WTC11 (cell line): ENCODE results near the gene ITPK1. TPM values are rescaled to one million over a fixed set of nuclear protein-coding genes. Genes with fewer than 3 reads are reported as not detected.

Experiments
- ATAC-seq: fragments of 200-7000 bp; cut with Tn5 transposase; 2 replicates; pipeline ENCODE4 v1.10.0; 2021; ENCODE audit warnings: mild to moderate bottlenecking, moderate library complexity
- CTCF ChIA-PET: fragments of 300-600 bp; sonication (Branson Sonifier 250); formaldehyde crosslinking; loops from one replicate; lab custom pipeline; 2021; ENCODE audit warnings: antibody characterized with exemption; lab: Charles Lee
- POLR2A ChIA-PET: fragments of 350-600 bp; sonication (Branson Sonifier 250); formaldehyde crosslinking; loops from one replicate; lab custom pipeline; 2021; ENCODE audit warnings: antibody characterized with exemption; lab: Charles Lee
- DNase-seq: peaks from one replicate; pipeline ENCODE4 v3.0.0; 2021; ENCODE audit warnings: low spot score
- H3K27ac Mint-ChIP-seq: 2 replicates; pipeline ENCODE4 v1.8.0; 2021; ENCODE audit warnings: mixed read lengths
- H3K27me3 Mint-ChIP-seq: 2 replicates; pipeline ENCODE4 v1.8.0; 2021; ENCODE audit warnings: low read depth, mild to moderate bottlenecking, moderate library complexity, mixed read lengths
- H3K36me3 Mint-ChIP-seq: 2 replicates; pipeline ENCODE4 v1.8.0; 2021; ENCODE audit warnings: mixed read lengths
- H3K4me1 Mint-ChIP-seq: 2 replicates; pipeline ENCODE4 v1.8.0; 2022; ENCODE audit warnings: mixed read lengths
- H3K4me3 Mint-ChIP-seq: 2 replicates; pipeline ENCODE4 v1.8.0; 2021; ENCODE audit warnings: mild to moderate bottlenecking, moderate library complexity, mixed read lengths
- H3K9me3 Mint-ChIP-seq: 2 replicates; pipeline ENCODE4 v1.8.0; 2021; ENCODE audit warnings: mixed read lengths
- ATF3 ChIP-seq: sonication (generic); formaldehyde crosslinking; conservative IDR thresholded peaks from 2 replicates; pipeline ENCODE4 v1.8.1; 2022; ENCODE audit warnings: mild to moderate bottlenecking, missing genetic modification reagents
- CREB1 ChIP-seq: sonication (generic); formaldehyde crosslinking; IDR thresholded peaks from 2 replicates; pipeline ENCODE4 v1.8.0; 2023; ENCODE audit warnings: mild to moderate bottlenecking, missing genetic modification reagents
- ESRRA ChIP-seq: sonication (generic); formaldehyde crosslinking; IDR thresholded peaks from 2 replicates; pipeline ENCODE4 v1.8.1; 2022; ENCODE audit warnings: mild to moderate bottlenecking, missing genetic modification reagents, borderline replicate concordance
- ETV6 ChIP-seq: sonication (generic); formaldehyde crosslinking; IDR thresholded peaks from 2 replicates; pipeline ENCODE4 v1.8.1; 2022; ENCODE audit warnings: mild to moderate bottlenecking, missing genetic modification reagents
- FOXK1 ChIP-seq: sonication (generic); formaldehyde crosslinking; IDR thresholded peaks from 2 replicates; pipeline ENCODE4 v1.8.0; 2022; ENCODE audit warnings: mild to moderate bottlenecking, moderate library complexity, missing genetic modification reagents
- FOXP1 ChIP-seq: sonication (generic); formaldehyde crosslinking; IDR thresholded peaks from 2 replicates; pipeline ENCODE4 v1.8.0; 2022; ENCODE audit warnings: missing genetic modification reagents, mild to moderate bottlenecking, moderate library complexity, borderline replicate concordance
- GABPB1 ChIP-seq: sonication (generic); formaldehyde crosslinking; IDR thresholded peaks from 2 replicates; pipeline ENCODE4 v1.8.1; 2023; ENCODE audit warnings: mild to moderate bottlenecking, missing genetic modification reagents
- HMGXB4 ChIP-seq: sonication (generic); formaldehyde crosslinking; IDR thresholded peaks from 2 replicates; pipeline ENCODE4 v1.8.1; 2023; ENCODE audit warnings: mild to moderate bottlenecking, moderate library complexity, missing genetic modification reagents
- JUN ChIP-seq: sonication (generic); formaldehyde crosslinking; IDR thresholded peaks from 2 replicates; pipeline ENCODE4 v1.8.0; 2023; ENCODE audit warnings: mild to moderate bottlenecking, missing genetic modification reagents
- KAT7 ChIP-seq: sonication (generic); formaldehyde crosslinking; IDR thresholded peaks from 2 replicates; pipeline ENCODE4 v1.8.1; 2023; ENCODE audit warnings: missing genetic modification reagents, mild to moderate bottlenecking, borderline replicate concordance
- NFE2L1 ChIP-seq: sonication (generic); formaldehyde crosslinking; IDR thresholded peaks from 2 replicates; pipeline ENCODE4 v1.8.1; 2023; ENCODE audit warnings: missing genetic modification reagents
- NFYB ChIP-seq: sonication (generic); formaldehyde crosslinking; conservative IDR thresholded peaks from 2 replicates; pipeline ENCODE4 v1.8.0; 2022; ENCODE audit warnings: low read depth, missing genetic modification reagents
- PRRX2 ChIP-seq: fragments of 250-450 bp; sonication (Bioruptor Pico); IDR thresholded peaks from 2 replicates; pipeline ENCODE4 v1.8.0; 2021; ENCODE audit warnings: mild to moderate bottlenecking
- STAT6 ChIP-seq: sonication (generic); formaldehyde crosslinking; conservative IDR thresholded peaks from 2 replicates; pipeline ENCODE4 v1.8.1; 2023; ENCODE audit warnings: mild to moderate bottlenecking, low read depth, missing genetic modification reagents, moderate library complexity
- TEAD4 ChIP-seq: sonication (generic); formaldehyde crosslinking; IDR thresholded peaks from 2 replicates; pipeline ENCODE4 v1.8.0; 2022; ENCODE audit warnings: mild to moderate bottlenecking, missing genetic modification reagents
- USF1 ChIP-seq: sonication (generic); formaldehyde crosslinking; IDR thresholded peaks from 2 replicates; pipeline ENCODE4 v1.8.0; 2022; ENCODE audit warnings: mild to moderate bottlenecking, missing genetic modification reagents
- ZBTB21 ChIP-seq: sonication (generic); formaldehyde crosslinking; IDR thresholded peaks from 2 replicates; pipeline ENCODE4 v1.8.1; 2023; ENCODE audit warnings: mild to moderate bottlenecking, missing genetic modification reagents, borderline replicate concordance
- ZNF396 ChIP-seq: fragments of 250-450 bp; sonication (Bioruptor Pico); IDR thresholded peaks from 2 replicates; pipeline ENCODE4 v1.8.0; 2021; ENCODE audit warnings: mild to moderate bottlenecking, moderate library complexity, borderline replicate concordance
- ZNF425 ChIP-seq: fragments of 250-450 bp; sonication (Bioruptor Pico); conservative IDR thresholded peaks from 2 replicates; pipeline ENCODE4 v1.9.0; 2021; ENCODE audit warnings: mild to moderate bottlenecking
- ZNF512 ChIP-seq: sonication (generic); formaldehyde crosslinking; IDR thresholded peaks from 2 replicates; pipeline ENCODE4 v1.8.1; 2022; ENCODE audit warnings: missing genetic modification reagents, borderline replicate concordance
- total RNA-seq: library from RNA; stranded (reverse); gene quantifications from 3 replicates; pipeline ENCODE4 v1.2.3, GENCODE V29; 2021

Gene ITPK1
- total RNA-seq, 1 experiment from 2014 or later = 144 TPM

GRCh38 chr14:92993302-92993701 lies 122.4 kb downstream of the ITPK1 start:
- Mint-ChIP-seq H3K9me3 (no peaks in the 10 kb centered on the region), H3K36me3 (peaks cover 16% of the 10 kb centered on the region)
- ATAC-seq = no peak
- TF ChIP-seq ZNF396 (CRISPR knock-in tag) (no peak), USF1 (no peak), ZNF512 (CRISPR knock-in tag) (no peak), JUN (CRISPR knock-in tag) (no peak), ETV6 (CRISPR knock-in tag) (no peak), ZBTB21 (CRISPR knock-in tag) (no peak)
- TF ChIP-seq, all 79 proteins: peak for 0
- POLR2A ChIA-PET = no interaction called here
- DNase-seq = no peak
- CTCF ChIA-PET = no interaction called here
- peaks cover 17% of the 10 kb centered on the region for H3K4me1 Mint-ChIP-seq
- no peak overlapping the region for H3K27ac Mint-ChIP-seq
- no peak overlapping the region for H3K4me3 Mint-ChIP-seq
- H3K27me3 Mint-ChIP-seq = no peaks in the 10 kb centered on the region

- ATAC-seq (no peak), DNase-seq (no peak)
- H3K4me3 Mint-ChIP-seq = no peak overlapping the region
- H3K9me3 Mint-ChIP-seq = no peaks in the 10 kb centered on the region
- peak overlapping the region; percentile 68; the same call in 1 of the 2 replicates for H3K27ac Mint-ChIP-seq
- peaks cover 15% of the 10 kb centered on the region for H3K4me1 Mint-ChIP-seq
- CTCF ChIA-PET = interaction anchor here (1.0 to 1.1 kb wide), 2 partner anchors 43 to 122 kb away, joined by 3 to 4 read pairs; no protein-coding TSS in a partner anchor
- POLR2A ChIA-PET = no interaction called here
- no peaks in the 10 kb centered on the region for H3K27me3 Mint-ChIP-seq
- H3K36me3 Mint-ChIP-seq = peaks cover 16% of the 10 kb centered on the region
- TF ChIP-seq GABPB1 (CRISPR knock-in tag) = no peak
- TF ChIP-seq FOXK1 (CRISPR knock-in tag) = no peak
- no peak for TF ChIP-seq KAT7 (CRISPR knock-in tag)
- TF ChIP-seq FOXP1 (CRISPR knock-in tag) = no peak
- no peak for TF ChIP-seq ATF3 (CRISPR knock-in tag)
Observed at GRCh38 chr14:92991536-92991935, 124.2 kb downstream of the ITPK1 start.

- no peak for ATAC-seq
- no peak overlapping the region for H3K4me3 Mint-ChIP-seq
- DNase-seq = no peak
- H3K4me1 Mint-ChIP-seq = peaks cover 12% of the 10 kb centered on the region
- peaks cover 16% of the 10 kb centered on the region for H3K36me3 Mint-ChIP-seq
- H3K9me3 Mint-ChIP-seq = no peaks in the 10 kb centered on the region
- H3K27me3 Mint-ChIP-seq = no peaks in the 10 kb centered on the region
- ChIA-PET POLR2A (interaction anchor here (0.5 kb wide), 1 partner anchor 85 kb away, joined by 5 read pairs; no protein-coding TSS in a partner anchor), CTCF (interaction anchor here (0.8 to 1.1 kb wide), 4 partner anchors 39 to 178 kb away, joined by 3 to 4 read pairs (median 4); no protein-coding TSS in a partner anchor)
- H3K27ac Mint-ChIP-seq = peak overlapping the region; percentile 3; the same call in 1 of the 2 replicates
- TF ChIP-seq CREB1 (CRISPR knock-in tag) (no peak), TEAD4 (CRISPR knock-in tag) (no peak), NFYB (no peak), PRRX2 (CRISPR knock-in tag) (no peak), NFE2L1 (no peak), ZNF425 (CRISPR knock-in tag) (no peak), HMGXB4 (CRISPR knock-in tag) (no peak), STAT6 (CRISPR knock-in tag) (no peak), ESRRA (no peak)
Observed at GRCh38 chr14:92990456-92991430, 125.0 kb downstream of the ITPK1 start.
